GM12864 (cell line): ENCODE measurements around the gene IRF7.

ENCODE experiments used
- DNase-seq: peaks from one replicate; pipeline ENCODE4 v3.0.0-alpha.2; 2011; ENCODE audit warnings: low read depth
- H3K4me3 ChIP-seq: 2 replicates; pipeline ENCODE4 v1.5.1; 2011; ENCODE audit warnings: mild to moderate bottlenecking, low read depth, low read length, control low read depth
- CTCF ChIP-seq: IDR thresholded peaks from 2 replicates; pipeline ENCODE4 v1.5.1; 2011; ENCODE audit warnings: low read depth, mild to moderate bottlenecking, moderate library complexity, low read length, control low read depth, inconsistent platforms; ENCODE audit errors: missing control alignments

Gene IRF7

DNA sequence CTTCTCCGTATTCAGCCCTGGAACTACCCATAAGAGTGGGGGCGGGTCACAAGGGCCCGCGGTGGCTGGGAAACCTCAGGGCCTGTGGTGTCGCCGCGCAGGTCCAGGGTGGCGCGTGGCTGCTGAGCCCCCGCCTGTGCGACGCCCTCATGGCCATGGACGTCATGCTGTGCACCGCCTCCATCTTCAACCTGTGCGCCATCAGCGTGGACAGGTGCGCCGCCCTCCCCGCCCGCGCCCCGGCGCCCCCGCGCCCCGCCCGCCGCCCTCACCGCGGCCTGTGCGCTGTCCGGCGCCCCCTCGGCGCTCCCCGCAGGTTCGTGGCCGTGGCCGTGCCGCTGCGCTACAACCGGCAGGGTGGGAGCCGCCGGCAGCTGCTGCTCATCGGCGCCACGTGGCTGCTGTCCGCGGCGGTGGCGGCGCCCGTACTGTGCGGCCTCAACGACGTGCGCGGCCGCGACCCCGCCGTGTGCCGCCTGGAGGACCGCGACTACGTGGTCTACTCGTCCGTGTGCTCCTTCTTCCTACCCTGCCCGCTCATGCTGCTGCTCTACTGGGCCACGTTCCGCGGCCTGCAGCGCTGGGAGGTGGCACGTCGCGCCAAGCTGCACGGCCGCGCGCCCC lies 23.7 kb upstream of the IRF7 start:
- DNase-seq, result no peak
- H3K4me3 ChIP-seq, result no peak overlapping the region; the same call in 1 of the 2 replicates
- no peak for TF ChIP-seq CTCF

DNA sequence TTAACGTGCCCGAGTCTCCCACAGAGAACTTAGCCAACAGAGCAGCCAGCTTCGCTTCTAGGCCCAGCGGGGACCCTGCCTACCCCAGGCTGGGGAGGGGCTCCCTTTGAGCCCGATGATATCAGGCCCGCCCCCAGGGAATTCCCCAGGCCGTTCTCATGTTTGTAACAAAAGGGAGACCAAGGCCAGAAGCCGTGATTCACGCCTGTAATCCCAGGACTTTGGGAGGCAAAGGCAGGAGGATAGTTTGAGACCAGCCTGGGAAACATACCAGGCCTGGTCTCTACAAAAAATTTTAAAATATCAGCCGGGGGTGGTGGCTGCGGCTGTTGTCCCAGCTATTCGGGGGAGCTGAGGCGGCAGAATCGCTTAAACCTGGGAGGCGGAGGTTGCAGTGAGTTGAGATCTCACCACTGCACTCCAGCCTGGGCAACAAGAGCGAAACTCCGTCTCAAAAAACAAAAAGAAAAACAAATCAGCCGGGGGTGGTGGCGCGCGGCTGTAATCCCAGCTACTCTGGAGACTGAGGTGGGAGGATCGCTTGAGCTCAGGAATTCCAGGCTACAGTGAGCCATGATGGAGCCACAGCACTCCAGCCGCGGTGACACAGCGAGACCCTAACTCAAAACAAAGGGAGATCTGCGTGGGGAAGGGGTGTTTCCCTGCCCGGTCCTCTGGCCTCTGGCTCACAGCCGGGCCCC lies 23.0 kb upstream of the IRF7 start:
- no peak overlapping the region for H3K4me3 ChIP-seq
- no peak for TF ChIP-seq CTCF
- DNase-seq, result no peak

- no peak for DNase-seq
- no peak overlapping the region for H3K4me3 ChIP-seq
- no peak for TF ChIP-seq CTCF
Measured at GRCh38 chr11:637593-638521, 22.1 kb upstream of the IRF7 start.

DNA sequence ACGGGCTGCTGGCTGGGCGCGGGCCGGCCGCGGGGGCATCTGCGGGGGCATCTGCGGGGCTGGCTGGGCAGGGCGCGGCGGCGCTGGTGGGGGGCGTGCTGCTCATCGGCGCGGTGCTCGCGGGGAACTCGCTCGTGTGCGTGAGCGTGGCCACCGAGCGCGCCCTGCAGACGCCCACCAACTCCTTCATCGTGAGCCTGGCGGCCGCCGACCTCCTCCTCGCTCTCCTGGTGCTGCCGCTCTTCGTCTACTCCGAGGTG lies 21.5 kb upstream of the IRF7 start:
- H3K4me3 ChIP-seq, result no peak overlapping the region

GRCh38 chr11:636511-637332 lies 21.0 kb upstream of the IRF7 start, which contains the start of gene DRD4:
TSS of gene DRD4 (plus strand) at chr11:637269. CDS start at chr11:637305, 36 bp downstream.
- no peak for TF ChIP-seq CTCF
- DNase-seq, result no peak
- no peak within 1 kb of the TSS for H3K4me3 ChIP-seq

More for the DNA sequence above, 21.5 kb upstream of the IRF7 start:
- no peak for TF ChIP-seq CTCF
- DNase-seq, result no peak

DNA sequence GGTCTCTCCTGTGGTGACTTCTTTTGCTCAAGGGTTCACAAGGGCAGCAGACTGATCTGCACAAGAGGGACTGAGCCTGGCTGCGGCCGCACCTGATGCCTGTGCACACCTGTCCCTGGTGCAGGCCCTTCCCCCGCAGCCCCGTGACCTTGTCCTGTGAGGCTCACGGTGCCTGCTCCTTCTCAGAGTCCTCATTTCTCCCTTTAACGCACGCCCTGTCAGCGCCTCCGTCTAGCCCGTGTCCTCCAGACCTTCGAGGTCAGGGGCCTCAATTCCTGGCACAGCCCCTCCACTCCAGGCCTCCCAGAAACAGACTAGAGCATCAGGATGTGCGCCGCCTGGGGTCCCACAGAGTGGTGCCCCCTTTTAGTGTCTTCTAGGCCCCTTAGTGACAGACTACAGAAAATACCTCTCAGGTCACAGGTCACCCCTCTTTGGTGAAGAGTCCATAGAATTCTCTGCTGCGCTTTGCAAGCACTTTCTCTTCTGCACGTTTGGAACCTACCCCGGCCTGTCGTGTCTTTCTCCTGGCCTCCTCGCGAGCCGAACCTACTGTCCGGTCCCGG lies 20.3 kb upstream of the IRF7 start:
- TF ChIP-seq CTCF, result no peak
- no peak overlapping the region for H3K4me3 ChIP-seq
- DNase-seq, result no peak
